K562 (cell line): ENCODE results near the gene PLEKHM3. TPM values are rescaled to one million over a fixed set of nuclear protein-coding genes. Genes with fewer than 3 reads are reported as not detected.

Experiments used
- ATAC-seq: fragments of 200-7000 bp; cut with Tn5 transposase; 3 replicates; pipeline ENCODE4 v1.9.1; 2020; ENCODE audit warnings: moderate library complexity
- BruUV-seq: library from RNA; stranded (reverse); fragments of 400-500 nt; replicated peaks from 2 replicates; lab custom pipeline; 2021; lab: Mats Ljungman, UMichigan
- CTCF ChIA-PET: fragments of 300-600 bp; formaldehyde crosslinking; extraction: SDS; loops from one replicate; lab custom pipeline; 2021; ENCODE audit warnings: low intra/inter-chr PET ratio; lab: Yijun Ruan, JAX
- POLR2A ChIA-PET: fragments of 300-600, 350-650 bp; sonication (Branson Sonifier 250); formaldehyde crosslinking; extraction: SDS; loops from one replicate; lab custom pipeline; 2021; ENCODE audit warnings: antibody characterized with exemption, inconsistent platforms; lab: Yijun Ruan, JAX
- DNase-seq, 4 experiments: peaks; one replicate each; pipeline versions ENCODE4 v3.0.0 to v3.0.0-alpha.2; 2011 to 2018; ENCODE audit warnings: low spot score in 3 of 4, mixed read lengths in 3 of 4; ENCODE audit errors: extremely low read depth in 1 of 4
- FAIRE-seq: peaks from 2 replicates; lab custom pipeline; 2011; peaks lifted over from hg19 to GRCh38; lab: Jason Lieb, UNC
- H2AFZ ChIP-seq: 2 replicates; pipeline ENCODE4 v1.6.0; 2011; ENCODE audit warnings: low read depth, low read length, control low read depth, inconsistent platforms
- H3K27ac ChIP-seq: fragments of 200-600 bp; 3 replicates; pipeline ENCODE4 v1.8.0; 2011; ENCODE audit warnings: low read depth, mild to moderate bottlenecking, control low read depth, inconsistent platforms, low read length, moderate library complexity, mixed read lengths; ENCODE audit errors: extremely low read depth
- H3K27me3 ChIP-seq, 2 experiments: fragments of 300-600 bp in 1 of 2; 2 replicates in 1 of 2; 3 replicates in 1 of 2; pipeline versions ENCODE4 v1.6.0 to v1.8.0; 2011; ENCODE audit warnings: inconsistent platforms in 2 of 2, low read length in 2 of 2, mild to moderate bottlenecking in 1 of 2, mixed read lengths in 1 of 2, moderate library complexity in 1 of 2; ENCODE audit not compliant: control insufficient read depth in 2 of 2, insufficient read depth in 2 of 2
- H3K36me3 ChIP-seq: fragments of 300-600 bp; 3 replicates; pipeline ENCODE4 v1.8.0; 2011; ENCODE audit warnings: mild to moderate bottlenecking, low read length, inconsistent platforms; ENCODE audit not compliant: control insufficient read depth, insufficient read depth
- H3K4me1 ChIP-seq, 2 experiments: fragments of 200-600 bp in 1 of 2; replicated peaks in 1 of 2; 2 replicates in 1 of 2; 3 replicates in 1 of 2; pipeline versions ENCODE4 v1.5.1 to v1.8.0; 2011; ENCODE audit warnings: inconsistent platforms in 2 of 2, low read length in 2 of 2, mild to moderate bottlenecking in 1 of 2, mixed read lengths in 1 of 2, moderate library complexity in 1 of 2; ENCODE audit not compliant: control insufficient read depth in 2 of 2, insufficient read depth in 2 of 2
- H3K4me2 ChIP-seq: 2 replicates; pipeline ENCODE4 v1.6.1; 2011; ENCODE audit warnings: low read length, control low read depth, inconsistent platforms, mixed read lengths; ENCODE audit not compliant: insufficient read depth
- H3K4me3 ChIP-seq: fragments of 200-600 bp; sonication (generic), shearing (Covaris generic); 2 replicates; pipeline ENCODE4 v1.5.1; 2016; ENCODE audit warnings: control low read depth, inconsistent platforms
- H3K79me2 ChIP-seq: fragments of 200-600 bp; 3 replicates; pipeline ENCODE4 v1.8.0; 2011; ENCODE audit warnings: low read length, inconsistent platforms; ENCODE audit not compliant: control insufficient read depth, insufficient read depth
- H3K9ac ChIP-seq, 2 experiments: 2 replicates each; pipeline versions ENCODE4 v1.6.0 to v1.6.1; 2011; ENCODE audit warnings: low read depth in 2 of 2, low read length in 2 of 2, control low read depth in 1 of 2, inconsistent platforms in 1 of 2, mild to moderate bottlenecking in 1 of 2, mixed read lengths in 1 of 2; ENCODE audit not compliant: insufficient read depth in 1 of 2
- H3K9me1 ChIP-seq: one replicate; pipeline ENCODE4 v1.6.0; 2011; ENCODE audit warnings: inconsistent platforms, mild to moderate bottlenecking, low read length, moderate library complexity; ENCODE audit not compliant: control insufficient read depth, insufficient read depth
- H3K9me3 ChIP-seq: replicated peaks from 2 replicates; pipeline ENCODE4 v1.5.1; 2011; ENCODE audit warnings: low read depth, low read length, inconsistent platforms; ENCODE audit not compliant: control insufficient read depth, insufficient read depth
- H4K20me1 ChIP-seq: replicated peaks from 2 replicates; pipeline ENCODE4 v1.6.1; 2011; ENCODE audit warnings: low read length, inconsistent platforms, mixed read lengths; ENCODE audit not compliant: control insufficient read depth, insufficient read depth
- C11orf30 ChIP-seq: fragments of 450-650 bp; IDR thresholded peaks from 2 replicates; pipeline ENCODE4 v1.6.1; 2016; ENCODE audit warnings: low read depth, mild to moderate bottlenecking
- CBX2 ChIP-seq: fragments of 200-600 bp; sonication (generic); IDR thresholded peaks from one replicate; pipeline ENCODE4 v1.6.1; 2012; ENCODE audit warnings: mild to moderate bottlenecking, low read length, inconsistent platforms; ENCODE audit not compliant: insufficient read depth, poor library complexity, severe bottlenecking
- CBX8 ChIP-seq: fragments of 200-600 bp; sonication (generic); IDR thresholded peaks from 2 replicates; pipeline ENCODE4 v1.6.1; 2012; ENCODE audit warnings: borderline replicate concordance, mixed run types, low read depth, mild to moderate bottlenecking, moderate library complexity, mixed read lengths, low read length, control low read depth, inconsistent platforms; ENCODE audit not compliant: poor library complexity, severe bottlenecking; ENCODE audit errors: extremely low read depth
- ESRRA ChIP-seq: fragments of 450-650 bp; IDR thresholded peaks from 2 replicates; pipeline ENCODE4 v1.6.1; 2014; ENCODE audit warnings: low read depth, mild to moderate bottlenecking, moderate library complexity, borderline replicate concordance
- MAFF ChIP-seq: IDR thresholded peaks from 2 replicates; pipeline ENCODE4 v1.6.1; 2012; ENCODE audit warnings: low read length, improper control_type of control experiment
- MAFG ChIP-seq: fragments of 450-650 bp; conservative IDR thresholded peaks from 2 replicates; pipeline ENCODE4 v1.6.1; 2016; ENCODE audit warnings: missing genetic modification characterization, missing compliant biosample characterization
- NFE2 ChIP-seq: IDR thresholded peaks from 2 replicates; pipeline ENCODE4 v1.6.1; 2014; ENCODE audit warnings: antibody characterized with exemption, low read depth
- PKNOX1 ChIP-seq: fragments of 450-650 bp; IDR thresholded peaks from 2 replicates; pipeline ENCODE4 v1.6.1; 2016
- ZBTB34 ChIP-seq: fragments of 250-450 bp; sonication (Bioruptor Pico); IDR thresholded peaks from 2 replicates; pipeline ENCODE4 v1.8.0; 2021; ENCODE audit warnings: mild to moderate bottlenecking, moderate library complexity
- ZNF695 ChIP-seq: fragments of 450-650 bp; formaldehyde crosslinking; IDR thresholded peaks from 2 replicates; pipeline ENCODE4 v1.4.0; 2020; ENCODE audit warnings: mild to moderate bottlenecking, moderate library complexity
- WGBS: fragments of 100-300 bp; shearing (Covaris generic); methylation state at CpG from one replicate; pipeline ENCODE4 v1.1.6; 2016; ENCODE audit warnings: low coverage, mixed read lengths; ENCODE audit not compliant: insufficient coverage; ENCODE audit errors: missing lambda C conversion rate; 5-methylcytosine and 5-hydroxymethylcytosine counted together
- in situ Hi-C: fragments of 300-500 bp; cut with MboI; formaldehyde crosslinking; loops from 4 replicates; pipeline ENCODE4 v1.15.0; 2018; ENCODE audit warnings: inconsistent platforms, mixed read lengths
- intact Hi-C: fragments of 100-400 bp; cut with micrococcal nuclease; formaldehyde crosslinking; loops from 2 replicates; pipeline ENCODE4 v1.14.2; 2022
- polyA plus RNA-seq, 8 experiments: library from polyadenylated mRNA; depleted of rRNA in 4 of 8; stranded (reverse) in 5 of 8; unstranded in 3 of 8; fragments of >200 nt; fragmentation: Nextera tagmentation in 2 of 8; fragmentation: Illumina TruSeq in 1 of 8; extraction: Ambion mirVana in 2 of 8; extraction: Trizol in 1 of 8; gene quantifications; 2 replicates each; pipeline versions ENCODE4 v1.2.1 to v1.2.3, GENCODE V29; 2011 to 2014; ENCODE audit warnings: inconsistent platforms in 1 of 8, missing spikeins in 1 of 8
- total RNA-seq, 7 experiments: library from RNA; depleted of rRNA in 6 of 7; stranded (reverse); fragments of >200 nt in 6 of 7; fragmentation: Illumina TruSeq in 2 of 7; extraction: Trizol in 2 of 7; gene quantifications; 2 replicates each; pipeline versions ENCODE4 v1.2.1 to v1.2.3, GENCODE V29; 2011 to 2021; ENCODE audit warnings: low replicate concordance in 1 of 7
- TF ChIP-seq, protein P1 (sequence below), 2 experiments: fragments of 450-650 bp; IDR thresholded peaks; 2 replicates each; pipeline ENCODE4 v1.6.1; 2016; ENCODE audit warnings: mild to moderate bottlenecking in 2 of 2, borderline replicate concordance in 1 of 2, low read depth in 1 of 2, moderate library complexity in 1 of 2

PLEKHM3 gene
- total and polyA plus RNA-seq, 9 of the 15 experiments (the other 6 are each of a cell fraction or from before 2014, with no cell fraction given) = 0.24 to 1.6 (median 1.0) TPM

DNA sequence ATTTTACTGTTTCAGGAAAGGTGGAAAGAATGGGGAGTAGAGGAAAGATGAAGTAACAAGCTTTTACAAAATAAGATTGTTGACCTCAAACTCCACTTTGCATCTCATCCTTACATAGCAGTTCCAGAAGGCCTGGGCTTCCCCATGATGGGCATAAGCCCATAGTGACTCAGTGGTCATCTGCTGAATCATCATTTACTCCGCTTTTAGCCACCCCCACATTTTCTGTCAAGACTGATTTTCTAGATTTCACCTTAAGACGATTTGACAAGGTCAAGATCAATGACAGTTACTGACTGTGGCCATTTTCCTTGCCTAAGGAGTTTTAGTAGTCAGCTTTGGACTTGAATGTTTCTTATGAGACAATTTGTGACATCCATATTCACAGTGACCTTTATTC lies 49.4 kb downstream of the PLEKHM3 start:
- H3K36me3 ChIP-seq = no peaks in the 10 kb centered on the region
- no peak overlapping the region for H2AFZ ChIP-seq
- H3K79me2 ChIP-seq = no peaks in the 10 kb centered on the region
- intact Hi-C loops = no loop called here
- H3K4me1 ChIP-seq = no peaks in the 10 kb centered on the region; a peak in 1 of 5 replicates
- no peak overlapping the region for H3K4me3 ChIP-seq
- ChIA-PET POLR2A (interaction anchor here (1.2 to 1.9 kb wide), 2 partner anchors 9 to 230 kb away, joined by 3 to 8 read pairs; no protein-coding TSS in a partner anchor), CTCF (no interaction called here)
- FAIRE-seq (peak; percentile 79), ATAC-seq (no peak), DNase-seq (peak in 3 of 4 experiments; percentile 10 to 23 (median 13))
- H3K4me2 ChIP-seq = no peak overlapping the region
- H3K27me3 ChIP-seq = no peaks in the 10 kb centered on the region
- no peaks in the 10 kb centered on the region for H4K20me1 ChIP-seq
- H3K9me3 ChIP-seq = no peaks in the 10 kb centered on the region
- 10% methylated on average over 2 of the region's 2 CpGs for WGBS
- in situ Hi-C loops = no loop called here
- H3K9me1 ChIP-seq = no peaks in the 10 kb centered on the region
- H3K27ac ChIP-seq = no peak overlapping the region
- no TSS peak for BruUV-seq
- H3K9ac ChIP-seq = no peak overlapping the region
- TF ChIP-seq ZNF695 = no peak
- TF ChIP-seq, protein P1, sequence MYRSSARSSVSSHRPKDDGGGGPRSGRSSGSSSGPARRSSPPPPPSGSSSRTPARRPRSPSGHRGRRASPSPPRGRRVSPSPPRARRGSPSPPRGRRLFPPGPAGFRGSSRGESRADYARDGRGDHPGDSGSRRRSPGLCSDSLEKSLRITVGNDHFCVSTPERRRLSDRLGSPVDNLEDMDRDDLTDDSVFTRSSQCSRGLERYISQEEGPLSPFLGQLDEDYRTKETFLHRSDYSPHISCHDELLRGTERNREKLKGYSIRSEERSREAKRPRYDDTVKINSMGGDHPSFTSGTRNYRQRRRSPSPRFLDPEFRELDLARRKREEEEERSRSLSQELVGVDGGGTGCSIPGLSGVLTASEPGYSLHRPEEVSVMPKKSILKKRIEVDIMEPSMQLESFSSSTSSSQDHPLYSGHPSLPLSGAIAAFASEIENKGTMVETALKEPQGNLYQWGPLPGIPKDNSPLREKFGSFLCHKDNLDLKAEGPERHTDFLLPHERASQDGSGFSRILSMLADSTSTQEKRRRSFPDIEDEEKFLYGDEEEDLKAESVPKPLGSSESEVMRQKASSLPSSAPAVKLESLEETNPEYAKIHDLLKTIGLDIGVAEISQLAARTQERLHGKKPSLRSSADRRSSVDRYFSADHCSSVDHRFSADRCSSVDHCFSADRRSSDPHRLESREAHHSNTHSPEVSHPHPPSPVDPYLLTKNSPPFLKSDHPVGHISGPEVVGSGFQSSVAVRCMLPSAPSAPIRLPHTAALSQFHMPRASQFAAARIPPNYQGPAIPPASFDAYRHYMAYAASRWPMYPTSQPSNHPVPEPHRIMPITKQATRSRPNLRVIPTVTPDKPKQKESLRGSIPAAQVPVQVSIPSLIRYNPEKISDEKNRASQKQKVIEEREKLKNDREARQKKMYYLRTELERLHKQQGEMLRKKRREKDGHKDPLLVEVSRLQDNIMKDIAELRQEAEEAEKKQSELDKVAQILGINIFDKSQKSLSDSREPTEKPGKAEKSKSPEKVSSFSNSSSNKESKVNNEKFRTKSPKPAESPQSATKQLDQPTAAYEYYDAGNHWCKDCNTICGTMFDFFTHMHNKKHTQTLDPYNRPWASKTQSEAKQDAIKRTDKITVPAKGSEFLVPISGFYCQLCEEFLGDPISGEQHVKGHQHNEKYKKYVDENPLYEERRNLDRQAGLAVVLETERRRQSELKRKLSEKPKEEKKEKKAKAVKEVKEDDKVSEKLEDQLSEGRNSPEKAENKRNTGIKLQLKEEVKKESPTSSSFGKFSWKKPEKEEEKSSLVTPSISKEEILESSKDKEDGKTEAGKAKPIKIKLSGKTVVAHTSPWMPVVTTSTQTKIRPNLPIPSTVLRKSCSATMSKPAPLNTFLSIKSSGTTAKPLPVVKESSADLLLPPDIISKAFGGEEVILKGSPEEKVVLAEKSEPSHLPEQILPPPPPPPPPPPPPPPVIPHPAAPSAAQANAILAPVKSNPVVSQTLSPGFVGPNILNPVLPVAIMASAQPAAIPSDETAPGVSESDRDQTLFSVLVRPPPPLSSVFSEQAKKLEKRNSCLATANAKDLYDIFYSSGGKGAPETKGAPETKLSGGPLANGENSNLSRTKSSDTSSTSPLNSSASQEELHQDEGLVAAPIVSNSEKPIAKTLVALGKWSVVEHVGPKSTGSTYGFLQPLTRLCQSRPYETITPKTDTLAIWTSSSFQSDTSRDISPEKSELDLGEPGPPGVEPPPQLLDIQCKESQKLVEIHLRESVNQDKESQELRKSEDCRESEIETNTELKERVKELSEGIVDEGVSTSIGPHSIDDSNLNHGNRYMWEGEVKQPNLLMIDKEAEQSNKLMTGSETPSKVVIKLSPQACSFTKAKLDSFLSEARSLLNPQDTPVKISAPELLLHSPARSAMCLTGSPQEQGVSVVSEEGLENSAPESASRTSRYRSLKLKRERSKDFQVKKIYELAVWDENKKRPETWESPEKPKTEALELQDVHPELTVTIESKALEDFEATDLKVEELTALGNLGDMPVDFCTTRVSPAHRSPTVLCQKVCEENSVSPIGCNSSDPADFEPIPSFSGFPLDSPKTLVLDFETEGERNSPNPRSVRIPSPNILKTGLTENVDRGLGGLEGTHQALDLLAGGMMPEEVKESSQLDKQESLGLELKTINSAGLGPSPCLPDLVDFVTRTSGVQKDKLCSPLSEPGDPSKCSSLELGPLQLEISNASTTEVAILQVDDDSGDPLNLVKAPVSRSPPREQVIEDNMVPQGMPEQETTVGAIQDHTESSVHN (IDR thresholded peaks at IDR 0.05; ENCODE audit: borderline replicate concordance in 1 of 2, low read depth in 1 of 2) = no peak
- peak; percentile 58; the same call in 1 of the 2 replicates for TF ChIP-seq NFE2
- no peak for TF ChIP-seq CBX8
- TF ChIP-seq MAFG (tag) = peak; percentile 83
- TF ChIP-seq CBX2 = no peak
- TF ChIP-seq ESRRA = 0 out of 2 replicates have a peak, but pooled peaks have one; percentile 24
- no peak for TF ChIP-seq ZBTB34 (CRISPR knock-in tag)
- TF ChIP-seq PKNOX1 = 0 out of 2 replicates have a peak, but pooled peaks have one; percentile 12
- TF ChIP-seq MAFF = peak; percentile 75; the same call in 1 of the 2 replicates
- TF ChIP-seq C11orf30 = peak; percentile 92
